ENCODE data around the gene ZBTB2.
"Not testable (repeated sequence)": the region's sequence is repeated elsewhere in the genome, so short reads cannot be mapped to it uniquely, and the experiment has no call there.

ZBTB2 gene

GRCh38 chr6:151370509-151371078 lies 20.8 kb downstream of the ZBTB2 start:
- no peak for DNase-seq (ENCODE audit: low spot score)

GRCh38 chr6:151365233-151365632 lies 26.1 kb downstream of the ZBTB2 start:
- DNase-seq (ENCODE audit: low spot score): no peak

- DNase-seq (ENCODE audit: low spot score): no peak
These were observed 31.9 kb downstream of the ZBTB2 start for GRCh38 chr6:151359486-151359885.

GRCh38 chr6:151358475-151358874 lies 32.9 kb downstream of the ZBTB2 start:
- DNase-seq (ENCODE audit: low spot score): no peak

- DNase-seq (ENCODE audit: low spot score): no peak
These were observed 33.5 kb downstream of the ZBTB2 start for GRCh38 chr6:151357758-151358436.

- DNase-seq (ENCODE audit: low spot score): not testable (repeated sequence)
These were observed 34.4 kb downstream of the ZBTB2 start for GRCh38 chr6:151356983-151357382.

- DNase-seq (ENCODE audit: low spot score): no peak
These were observed 37.6 kb downstream of the ZBTB2 start for GRCh38 chr6:151353795-151354194.

- DNase-seq (ENCODE audit: low spot score): no peak
These were observed 38.7 kb downstream of the ZBTB2 start for GRCh38 chr6:151352410-151353396.

GRCh38 chr6:151351731-151352130 lies 39.6 kb downstream of the ZBTB2 start:
- no peak for DNase-seq (ENCODE audit: low spot score)

- DNase-seq (ENCODE audit: low spot score): no peak
These were observed 40.1 kb downstream of the ZBTB2 start for GRCh38 chr6:151351146-151351700.

- no peak for DNase-seq (ENCODE audit: low spot score)
These were observed 40.8 kb downstream of the ZBTB2 start for GRCh38 chr6:151350442-151351145.

GRCh38 chr6:151349651-151350270 lies 41.6 kb downstream of the ZBTB2 start:
- no peak for DNase-seq (ENCODE audit: low spot score)

GRCh38 chr6:151342750-151343149 lies 48.6 kb downstream of the ZBTB2 start:
- DNase-seq (ENCODE audit: low spot score): not testable (repeated sequence)

GRCh38 chr6:151341476-151342195 lies 49.7 kb downstream of the ZBTB2 start:
- DNase-seq (ENCODE audit: low spot score): no peak

- no peak for DNase-seq (ENCODE audit: low spot score)
These were observed 51.0 kb downstream of the ZBTB2 start for GRCh38 chr6:151340219-151340978.

GRCh38 chr6:151339369-151339768 lies 52.0 kb downstream of the ZBTB2 start:
- no peak for DNase-seq (ENCODE audit: low spot score)

- no peak for DNase-seq (ENCODE audit: low spot score)
These were observed 52.6 kb downstream of the ZBTB2 start for GRCh38 chr6:151338651-151339200.

- no peak for DNase-seq (ENCODE audit: low spot score)
These were observed 55.4 kb downstream of the ZBTB2 start for GRCh38 chr6:151335930-151336329.

GRCh38 chr6:151330130-151330696 lies 61.1 kb downstream of the ZBTB2 start:
- DNase-seq (ENCODE audit: low spot score): no peak

Data from CD4-positive, alpha-beta T cell treated with Interleukin-2 at 100 ng/mL for 4 hours (primary cell).